IPS-18c (cell line): Measurements from ENCODE around the gene PARP12.

Experiments
- H3K4me3 ChIP-seq: 2 replicates; pipeline ENCODE4 v1.7.0; 2013; ENCODE audit warnings: low read depth, mild to moderate bottlenecking, low read length, moderate library complexity; ENCODE audit not compliant: insufficient read depth
- H3K9me3 ChIP-seq: one replicate; pipeline ENCODE4 v1.6.1; 2013; ENCODE audit warnings: mild to moderate bottlenecking, low read length, moderate library complexity; ENCODE audit not compliant: control insufficient read depth, insufficient read depth

PARP12 gene

GRCh38 chr7:140025814-140026433, 36.8 kb downstream of the PARP12 start:
- Histone ChIP-seq H3K9me3 (no peaks in the 10 kb centered on the region), H3K4me3 (no peak overlapping the region)

GRCh38 chr7:140025241-140025640, 37.5 kb downstream of the PARP12 start:
- Histone ChIP-seq H3K4me3 (no peak overlapping the region), H3K9me3 (no peaks in the 10 kb centered on the region)

GRCh38 chr7:140024585-140024984, 38.2 kb downstream of the PARP12 start:
- Histone ChIP-seq H3K4me3 (no peak overlapping the region), H3K9me3 (no peaks in the 10 kb centered on the region)

GRCh38 chr7:140023728-140024127, 39.0 kb downstream of the PARP12 start:
- no peak overlapping the region for H3K4me3 ChIP-seq
- no peaks in the 10 kb centered on the region for H3K9me3 ChIP-seq

GRCh38 chr7:140022582-140023211, 40.1 kb downstream of the PARP12 start:
- Histone ChIP-seq H3K4me3 (no peak overlapping the region), H3K9me3 (no peaks in the 10 kb centered on the region)

GRCh38 chr7:140021603-140022002, 41.1 kb downstream of the PARP12 start:
- Histone ChIP-seq H3K9me3 (no peaks in the 10 kb centered on the region), H3K4me3 (no peak overlapping the region)

GRCh38 chr7:140019606-140020005, 43.1 kb downstream of the PARP12 start:
- H3K9me3 ChIP-seq, result no peaks in the 10 kb centered on the region

GRCh38 chr7:140019172-140019571, 43.6 kb downstream of the PARP12 start:
- Histone ChIP-seq H3K9me3 (no peaks in the 10 kb centered on the region), H3K4me3 (no peak overlapping the region)

More at GRCh38 chr7:140019606-140020005, 43.1 kb downstream of the PARP12 start:
- H3K4me3 ChIP-seq, result no peak overlapping the region

GRCh38 chr7:140018125-140019043, 44.4 kb downstream of the PARP12 start:
- Histone ChIP-seq H3K9me3 (no peaks in the 10 kb centered on the region), H3K4me3 (no peak overlapping the region)

- no peak overlapping the region for H3K4me3 ChIP-seq
- no peaks in the 10 kb centered on the region for H3K9me3 ChIP-seq
These were observed 45.2 kb downstream of the PARP12 start for GRCh38 chr7:140017543-140017942.

GRCh38 chr7:140017034-140017433, 45.7 kb downstream of the PARP12 start:
- no peaks in the 10 kb centered on the region for H3K9me3 ChIP-seq
- no peak overlapping the region for H3K4me3 ChIP-seq

GRCh38 chr7:140016540-140016939, 46.2 kb downstream of the PARP12 start:
- Histone ChIP-seq H3K9me3 (no peaks in the 10 kb centered on the region), H3K4me3 (no peak overlapping the region)

- H3K4me3 ChIP-seq, result no peak overlapping the region
- no peaks in the 10 kb centered on the region for H3K9me3 ChIP-seq
These were observed 47.2 kb downstream of the PARP12 start for GRCh38 chr7:140015471-140015970.

GRCh38 chr7:140014123-140014522, 48.6 kb downstream of the PARP12 start:
- no peaks in the 10 kb centered on the region for H3K9me3 ChIP-seq
- H3K4me3 ChIP-seq, result no peak overlapping the region

- Histone ChIP-seq H3K4me3 (no peak overlapping the region), H3K9me3 (no peaks in the 10 kb centered on the region)
These were observed 49.1 kb downstream of the PARP12 start for GRCh38 chr7:140013676-140014075.

- H3K9me3 ChIP-seq, result no peaks in the 10 kb centered on the region
- H3K4me3 ChIP-seq, result no peak overlapping the region
These were observed 52.4 kb downstream of the PARP12 start for GRCh38 chr7:140010194-140010895.

- H3K9me3 ChIP-seq, result no peaks in the 10 kb centered on the region
- no peak overlapping the region for H3K4me3 ChIP-seq
These were observed 53.0 kb downstream of the PARP12 start for GRCh38 chr7:140009735-140010134.
